K562 (cell line): ENCODE results near the gene PRDM16. TPM values are rescaled to one million over a fixed set of nuclear protein-coding genes. Genes with fewer than 3 reads are reported as not detected.

Source experiments
- ATAC-seq: fragments of 200-7000 bp; cut with Tn5 transposase; 3 replicates; pipeline ENCODE4 v1.9.1; 2020; ENCODE audit warnings: moderate library complexity
- BruUV-seq: library from RNA; stranded (reverse); fragments of 400-500 nt; replicated peaks from 2 replicates; lab custom pipeline; 2021; lab: Mats Ljungman, UMichigan
- CTCF ChIA-PET: fragments of 300-600 bp; formaldehyde crosslinking; extraction: SDS; loops from one replicate; lab custom pipeline; 2021; ENCODE audit warnings: low intra/inter-chr PET ratio; lab: Yijun Ruan, JAX
- POLR2A ChIA-PET: fragments of 300-600, 350-650 bp; sonication (Branson Sonifier 250); formaldehyde crosslinking; extraction: SDS; loops from one replicate; lab custom pipeline; 2021; ENCODE audit warnings: antibody characterized with exemption, inconsistent platforms; lab: Yijun Ruan, JAX
- DNase-seq, 4 experiments: peaks; one replicate each; pipeline versions ENCODE4 v3.0.0 to v3.0.0-alpha.2; 2011 to 2018; ENCODE audit warnings: low spot score in 3 of 4, mixed read lengths in 3 of 4; ENCODE audit errors: extremely low read depth in 1 of 4
- FAIRE-seq: peaks from 2 replicates; lab custom pipeline; 2011; peaks lifted over from hg19 to GRCh38; lab: Jason Lieb, UNC
- H2AFZ ChIP-seq: 2 replicates; pipeline ENCODE4 v1.6.0; 2011; ENCODE audit warnings: low read depth, low read length, control low read depth, inconsistent platforms
- H3K27ac ChIP-seq: fragments of 200-600 bp; 3 replicates; pipeline ENCODE4 v1.8.0; 2011; ENCODE audit warnings: low read depth, mild to moderate bottlenecking, control low read depth, inconsistent platforms, low read length, moderate library complexity, mixed read lengths; ENCODE audit errors: extremely low read depth
- H3K27me3 ChIP-seq, 2 experiments: fragments of 300-600 bp in 1 of 2; 2 replicates in 1 of 2; 3 replicates in 1 of 2; pipeline versions ENCODE4 v1.6.0 to v1.8.0; 2011; ENCODE audit warnings: inconsistent platforms in 2 of 2, low read length in 2 of 2, mild to moderate bottlenecking in 1 of 2, mixed read lengths in 1 of 2, moderate library complexity in 1 of 2; ENCODE audit not compliant: control insufficient read depth in 2 of 2, insufficient read depth in 2 of 2
- H3K36me3 ChIP-seq: fragments of 300-600 bp; 3 replicates; pipeline ENCODE4 v1.8.0; 2011; ENCODE audit warnings: mild to moderate bottlenecking, low read length, inconsistent platforms; ENCODE audit not compliant: control insufficient read depth, insufficient read depth
- H3K4me1 ChIP-seq, 2 experiments: fragments of 200-600 bp in 1 of 2; replicated peaks in 1 of 2; 2 replicates in 1 of 2; 3 replicates in 1 of 2; pipeline versions ENCODE4 v1.5.1 to v1.8.0; 2011; ENCODE audit warnings: inconsistent platforms in 2 of 2, low read length in 2 of 2, mild to moderate bottlenecking in 1 of 2, mixed read lengths in 1 of 2, moderate library complexity in 1 of 2; ENCODE audit not compliant: control insufficient read depth in 2 of 2, insufficient read depth in 2 of 2
- H3K4me2 ChIP-seq: 2 replicates; pipeline ENCODE4 v1.6.1; 2011; ENCODE audit warnings: low read length, control low read depth, inconsistent platforms, mixed read lengths; ENCODE audit not compliant: insufficient read depth
- H3K4me3 ChIP-seq: fragments of 200-600 bp; sonication (generic), shearing (Covaris generic); 2 replicates; pipeline ENCODE4 v1.5.1; 2016; ENCODE audit warnings: control low read depth, inconsistent platforms
- H3K79me2 ChIP-seq: fragments of 200-600 bp; 3 replicates; pipeline ENCODE4 v1.8.0; 2011; ENCODE audit warnings: low read length, inconsistent platforms; ENCODE audit not compliant: control insufficient read depth, insufficient read depth
- H3K9ac ChIP-seq, 2 experiments: 2 replicates each; pipeline versions ENCODE4 v1.6.0 to v1.6.1; 2011; ENCODE audit warnings: low read depth in 2 of 2, low read length in 2 of 2, control low read depth in 1 of 2, inconsistent platforms in 1 of 2, mild to moderate bottlenecking in 1 of 2, mixed read lengths in 1 of 2; ENCODE audit not compliant: insufficient read depth in 1 of 2
- H3K9me1 ChIP-seq: one replicate; pipeline ENCODE4 v1.6.0; 2011; ENCODE audit warnings: inconsistent platforms, mild to moderate bottlenecking, low read length, moderate library complexity; ENCODE audit not compliant: control insufficient read depth, insufficient read depth
- H3K9me3 ChIP-seq: replicated peaks from 2 replicates; pipeline ENCODE4 v1.5.1; 2011; ENCODE audit warnings: low read depth, low read length, inconsistent platforms; ENCODE audit not compliant: control insufficient read depth, insufficient read depth
- H4K20me1 ChIP-seq: replicated peaks from 2 replicates; pipeline ENCODE4 v1.6.1; 2011; ENCODE audit warnings: low read length, inconsistent platforms, mixed read lengths; ENCODE audit not compliant: control insufficient read depth, insufficient read depth
- CAMTA2 ChIP-seq: fragments of 250-450 bp; sonication (Bioruptor Pico); conservative IDR thresholded peaks from 2 replicates; pipeline ENCODE4 v1.5.1; 2022
- CTCFL ChIP-seq: IDR thresholded peaks from 2 replicates; pipeline ENCODE4 v1.6.1; 2011; ENCODE audit warnings: borderline replicate concordance, low read depth, mild to moderate bottlenecking, moderate library complexity, low read length; ENCODE audit not compliant: insufficient read depth, poor library complexity, severe bottlenecking
- EWSR1 ChIP-seq: fragments of 450-650 bp; IDR thresholded peaks from 2 replicates; pipeline ENCODE4 v1.6.1; 2018; ENCODE audit warnings: borderline replicate concordance, mild to moderate bottlenecking, low read depth, moderate library complexity; ENCODE audit not compliant: partially characterized antibody
- FOXA1 ChIP-seq: fragments of 450-650 bp; IDR thresholded peaks from 2 replicates; pipeline ENCODE4 v1.6.1; 2016; ENCODE audit warnings: mild to moderate bottlenecking, borderline replicate concordance
- MCM2 ChIP-seq: fragments of 450-650 bp; IDR thresholded peaks from 2 replicates; pipeline ENCODE4 v1.6.1; 2017; ENCODE audit warnings: low read depth, mild to moderate bottlenecking
- NR2F6 ChIP-seq: fragments of 450-650 bp; formaldehyde crosslinking; IDR thresholded peaks from 2 replicates; pipeline ENCODE4 v1.4.0; 2020; ENCODE audit warnings: mild to moderate bottlenecking
- NR4A1 ChIP-seq, 2 experiments: fragments of 250-450 bp in 1 of 2; fragments of 450-650 bp in 1 of 2; sonication (Bioruptor Pico) in 1 of 2; IDR thresholded peaks; 2 replicates each; pipeline versions ENCODE4 v1.4.0 to v1.6.1; 2016 to 2020; ENCODE audit warnings: mild to moderate bottlenecking in 2 of 2, missing compliant biosample characterization in 1 of 2, missing genetic modification characterization in 1 of 2, moderate library complexity in 1 of 2
- STAG1 ChIP-seq: sonication (generic); formaldehyde crosslinking; IDR thresholded peaks from 2 replicates; pipeline ENCODE4 v1.5.0; 2020; ENCODE audit warnings: missing genetic modification reagents, borderline replicate concordance
- TFAP4 ChIP-seq: sonication (generic); formaldehyde crosslinking; IDR thresholded peaks from 2 replicates; pipeline ENCODE4 v1.8.0; 2022; ENCODE audit warnings: missing genetic modification reagents, mild to moderate bottlenecking, moderate library complexity, borderline replicate concordance
- XRCC3 ChIP-seq: fragments of 450-650 bp; IDR thresholded peaks from 2 replicates; pipeline ENCODE4 v1.6.1; 2017; ENCODE audit warnings: mild to moderate bottlenecking, moderate library complexity
- ZNF133 ChIP-seq: fragments of 250-450 bp; sonication (Bioruptor Pico); IDR thresholded peaks from 2 replicates; pipeline ENCODE4 v1.4.0; 2020; ENCODE audit warnings: mild to moderate bottlenecking
- ZNF224 ChIP-seq: sonication (generic); formaldehyde crosslinking; IDR thresholded peaks from 2 replicates; pipeline ENCODE4 v1.8.0; 2022; ENCODE audit warnings: mild to moderate bottlenecking, missing genetic modification reagents
- ZNF77 ChIP-seq: fragments of 250-450 bp; sonication (Bioruptor Pico); IDR thresholded peaks from 2 replicates; pipeline ENCODE4 v1.5.0; 2020
- ZNF780A ChIP-seq: fragments of 250-450 bp; sonication (Bioruptor Pico); IDR thresholded peaks from 2 replicates; pipeline ENCODE4 v1.5.0; 2021; ENCODE audit warnings: mild to moderate bottlenecking
- WGBS: fragments of 100-300 bp; shearing (Covaris generic); methylation state at CpG from one replicate; pipeline ENCODE4 v1.1.6; 2016; ENCODE audit warnings: low coverage, mixed read lengths; ENCODE audit not compliant: insufficient coverage; ENCODE audit errors: missing lambda C conversion rate; 5-methylcytosine and 5-hydroxymethylcytosine counted together
- in situ Hi-C: fragments of 300-500 bp; cut with MboI; formaldehyde crosslinking; loops from 4 replicates; pipeline ENCODE4 v1.15.0; 2018; ENCODE audit warnings: inconsistent platforms, mixed read lengths
- intact Hi-C: fragments of 100-400 bp; cut with micrococcal nuclease; formaldehyde crosslinking; loops from 2 replicates; pipeline ENCODE4 v1.14.2; 2022
- polyA plus RNA-seq, 8 experiments: library from polyadenylated mRNA; depleted of rRNA in 4 of 8; stranded (reverse) in 5 of 8; unstranded in 3 of 8; fragments of >200 nt; fragmentation: Nextera tagmentation in 2 of 8; fragmentation: Illumina TruSeq in 1 of 8; extraction: Ambion mirVana in 2 of 8; extraction: Trizol in 1 of 8; gene quantifications; 2 replicates each; pipeline versions ENCODE4 v1.2.1 to v1.2.3, GENCODE V29; 2011 to 2014; ENCODE audit warnings: inconsistent platforms in 1 of 8, missing spikeins in 1 of 8
- total RNA-seq, 7 experiments: library from RNA; depleted of rRNA in 6 of 7; stranded (reverse); fragments of >200 nt in 6 of 7; fragmentation: Illumina TruSeq in 2 of 7; extraction: Trizol in 2 of 7; gene quantifications; 2 replicates each; pipeline versions ENCODE4 v1.2.1 to v1.2.3, GENCODE V29; 2011 to 2021; ENCODE audit warnings: low replicate concordance in 1 of 7
- TF ChIP-seq, protein P1 (sequence below): fragments of 250-450 bp; sonication (Bioruptor Pico); IDR thresholded peaks from 2 replicates; pipeline ENCODE4 v1.4.0; 2020; ENCODE audit warnings: mild to moderate bottlenecking

Gene PRDM16
- total and polyA plus RNA-seq, 9 of the 15 experiments (the other 6 are each of a cell fraction or from before 2014, with no cell fraction given), result 0.10 to 0.27 TPM; not detected in 7

- peaks cover 45 to 90% of the 10 kb centered on the region in 2 experiments; a peak in 4 of 5 replicates for H3K27me3 ChIP-seq
- no peak overlapping the region for H3K4me2 ChIP-seq
- intact Hi-C loops, result no loop called here
- ATAC-seq (no peak), FAIRE-seq (no peak), DNase-seq (no peak)
- peaks cover 20% of the 10 kb centered on the region for H4K20me1 ChIP-seq
- no peaks in the 10 kb centered on the region for H3K79me2 ChIP-seq
- H3K9ac ChIP-seq, result no peak overlapping the region
- no peaks in the 10 kb centered on the region for H3K9me1 ChIP-seq
- no peak overlapping the region for H2AFZ ChIP-seq
- no peaks in the 10 kb centered on the region for H3K36me3 ChIP-seq
- POLR2A ChIA-PET, result no interaction called here
- H3K27ac ChIP-seq, result no peak overlapping the region
- TF ChIP-seq FOXA1 (no peak), EWSR1 (no peak), ZNF77 (CRISPR knock-in tag) (no peak), MCM2 (no peak), ZNF780A (CRISPR knock-in tag) (no peak), ZNF133 (no peak), STAG1 (no peak), ZNF224 (no peak), TFAP4 (no peak), NR4A1 (CRISPR knock-in tag; IDR thresholded peaks at IDR 0.05) (no peak), NR4A1 (tag; IDR thresholded peaks at IDR 0.05) (no peak), CAMTA2 (no peak), XRCC3 (no peak), NR2F6 (CRISPR knock-in tag) (no peak), CTCFL (no peak)
- TF ChIP-seq, protein P1, sequence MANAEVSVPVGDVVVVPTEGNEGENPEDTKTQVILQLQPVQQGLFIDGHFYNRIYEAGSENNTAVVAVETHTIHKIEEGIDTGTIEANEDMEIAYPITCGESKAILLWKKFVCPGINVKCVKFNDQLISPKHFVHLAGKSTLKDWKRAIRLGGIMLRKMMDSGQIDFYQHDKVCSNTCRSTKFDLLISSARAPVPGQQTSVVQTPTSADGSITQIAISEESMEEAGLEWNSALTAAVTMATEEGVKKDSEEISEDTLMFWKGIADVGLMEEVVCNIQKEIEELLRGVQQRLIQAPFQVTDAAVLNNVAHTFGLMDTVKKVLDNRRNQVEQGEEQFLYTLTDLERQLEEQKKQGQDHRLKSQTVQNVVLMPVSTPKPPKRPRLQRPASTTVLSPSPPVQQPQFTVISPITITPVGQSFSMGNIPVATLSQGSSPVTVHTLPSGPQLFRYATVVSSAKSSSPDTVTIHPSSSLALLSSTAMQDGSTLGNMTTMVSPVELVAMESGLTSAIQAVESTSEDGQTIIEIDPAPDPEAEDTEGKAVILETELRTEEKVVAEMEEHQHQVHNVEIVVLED (CRISPR knock-in tag), result no peak
- H3K4me3 ChIP-seq, result no peak overlapping the region
- in situ Hi-C loops, result no loop called here
- H3K4me1 ChIP-seq, result peaks cover 0 to 3% of the 10 kb centered on the region in 2 experiments; a peak in 1 of 5 replicates
- CTCF ChIA-PET, result no interaction called here
- WGBS, result under 1% methylated on average over 16 of the region's 17 CpGs
- H3K9me3 ChIP-seq, result no peaks in the 10 kb centered on the region
- no TSS peak for BruUV-seq
Measured at GRCh38 chr1:3290438-3290837, 221.4 kb downstream of the PRDM16 start.
